Liver (tissue), 9 donors: Measurements from ENCODE around the gene GGCX. TPM values are rescaled to one million over a fixed set of nuclear protein-coding genes. Genes with fewer than 3 reads are reported as not detected.

Experiments used
- DNase-seq: peaks from one replicate; pipeline ENCODE4 v3.0.0-alpha.2; 2017; ENCODE audit warnings: low spot score
- H3K27ac ChIP-seq, 2 donors: one replicate each; pipeline ENCODE4 v1.7.0; 2013; ENCODE audit warnings: inconsistent platforms in 2 of 2, low read length in 2 of 2, control low read depth in 1 of 2, low read depth in 1 of 2, mild to moderate bottlenecking in 1 of 2
- H3K27me3 ChIP-seq, 4 donors: one replicate each; pipeline versions ENCODE4 v1.6.1 to v1.7.0; 2013; ENCODE audit warnings: low read length in 3 of 4, inconsistent platforms in 1 of 4, mild to moderate bottlenecking in 1 of 4, moderate library complexity in 1 of 4; ENCODE audit not compliant: control insufficient read depth in 4 of 4, insufficient read depth in 4 of 4
- H3K36me3 ChIP-seq, 4 donors: one replicate each; pipeline versions ENCODE4 v1.6.1 to v1.7.0; 2013; ENCODE audit warnings: low read length in 3 of 4, mild to moderate bottlenecking in 3 of 4, low read depth in 1 of 4, moderate library complexity in 1 of 4; ENCODE audit not compliant: control insufficient read depth in 4 of 4, insufficient read depth in 3 of 4
- H3K4me1 ChIP-seq, 4 donors: one replicate each; pipeline versions ENCODE4 v1.6.1 to v1.7.0; 2013; ENCODE audit warnings: low read length in 3 of 4, mild to moderate bottlenecking in 3 of 4, moderate library complexity in 1 of 4; ENCODE audit not compliant: control insufficient read depth in 4 of 4, insufficient read depth in 4 of 4
- H3K4me3 ChIP-seq, 3 donors: one replicate each; pipeline versions ENCODE4 v1.6.1 to v1.7.0; 2013; ENCODE audit warnings: low read length in 3 of 3, control low read depth in 1 of 3, low read depth in 1 of 3, mild to moderate bottlenecking in 1 of 3
- H3K9ac ChIP-seq, 2 donors: one replicate each; pipeline ENCODE4 v1.7.0; 2013; ENCODE audit warnings: low read length in 2 of 2, mild to moderate bottlenecking in 2 of 2, moderate library complexity in 2 of 2, control low read depth in 1 of 2, low read depth in 1 of 2
- H3K9me3 ChIP-seq, 4 donors: one replicate each; pipeline versions ENCODE4 v1.6.1 to v1.7.0; 2013; ENCODE audit warnings: low read length in 3 of 4; ENCODE audit not compliant: control insufficient read depth in 4 of 4
- ATF3 ChIP-seq: IDR thresholded peaks from 2 replicates; pipeline ENCODE4 v1.6.1; 2016; ENCODE audit warnings: antibody characterized with exemption
- EGR1 ChIP-seq, 2 donors: IDR thresholded peaks; 2 replicates each; pipeline ENCODE4 v1.6.1; 2016 to 2018; ENCODE audit warnings: antibody characterized with exemption in 2 of 2, low read depth in 2 of 2
- FOXA1 ChIP-seq: IDR thresholded peaks from 2 replicates; pipeline ENCODE4 v1.6.1; 2016; ENCODE audit warnings: antibody characterized with exemption
- HNF4A ChIP-seq, 2 donors: conservative IDR thresholded peaks; 2 replicates each; pipeline ENCODE4 v1.6.1; 2016; ENCODE audit warnings: antibody characterized with exemption in 2 of 2, mild to moderate bottlenecking in 2 of 2
- HNF4G ChIP-seq: IDR thresholded peaks from 2 replicates; pipeline ENCODE4 v1.6.1; 2016; ENCODE audit warnings: antibody characterized with exemption
- JUND ChIP-seq, 2 donors: IDR thresholded peaks; 2 replicates each; pipeline ENCODE4 v1.6.1; 2016; ENCODE audit warnings: antibody characterized with exemption in 2 of 2
- NR2F2 ChIP-seq: IDR thresholded peaks from 2 replicates; pipeline ENCODE4 v1.6.1; 2016; ENCODE audit warnings: antibody characterized with exemption
- RAD21 ChIP-seq, 2 donors: IDR thresholded peaks; 2 replicates each; pipeline ENCODE4 v1.6.1; 2016; ENCODE audit warnings: antibody characterized with exemption in 2 of 2, mild to moderate bottlenecking in 2 of 2
- REST ChIP-seq: IDR thresholded peaks from 2 replicates; pipeline ENCODE4 v1.6.1; 2016; ENCODE audit warnings: antibody characterized with exemption, mild to moderate bottlenecking
- RXRA ChIP-seq, 2 donors: IDR thresholded peaks; 2 replicates each; pipeline ENCODE4 v1.6.1; 2017 to 2018; ENCODE audit warnings: antibody characterized with exemption in 2 of 2, mild to moderate bottlenecking in 1 of 2
- SP1 ChIP-seq: IDR thresholded peaks from 2 replicates; pipeline ENCODE4 v1.6.1; 2018; ENCODE audit warnings: antibody characterized with exemption, mild to moderate bottlenecking
- TAF1 ChIP-seq: conservative IDR thresholded peaks from 2 replicates; pipeline ENCODE4 v1.6.1; 2016; ENCODE audit warnings: antibody characterized with exemption, mild to moderate bottlenecking
- YY1 ChIP-seq: IDR thresholded peaks from 2 replicates; pipeline ENCODE4 v1.6.1; 2016; ENCODE audit warnings: antibody characterized with exemption, mild to moderate bottlenecking
- ZBTB33 ChIP-seq: IDR thresholded peaks from 2 replicates; pipeline ENCODE4 v1.6.1; 2016; ENCODE audit warnings: antibody characterized with exemption
- WGBS: extraction: QIAGEN DNeasy Blood & Tissue Kit; methylation state at CpG from one replicate; pipeline ENCODE4 v1.1.7; 2013; 5-methylcytosine and 5-hydroxymethylcytosine counted together
- polyA plus RNA-seq, 2 donors: library from polyadenylated mRNA; stranded (reverse) in 1 of 2; unstranded in 1 of 2; fragments of 200-250 nt in 1 of 2; fragments of >200 nt in 1 of 2; fragmentation: Nextera tagmentation in 1 of 2; extraction: Ambion mirVana in 1 of 2; gene quantifications; one replicate each; pipeline versions ENCODE4 v1.2.1 to v1.2.3, GENCODE V29; 2013 to 2015
- total RNA-seq, 2 donors: library from RNA; depleted of rRNA; stranded (reverse); fragments of >200 nt; gene quantifications; one replicate each; pipeline ENCODE4 v1.2.3, GENCODE V29; 2014
- TF ChIP-seq, protein P1 (sequence below): IDR thresholded peaks from 2 replicates; pipeline ENCODE4 v1.6.1; 2016; ENCODE audit warnings: antibody characterized with exemption
- TF ChIP-seq, protein P2 (sequence below): fragments of 150-350 bp; IDR thresholded peaks from 2 replicates; pipeline ENCODE4 v1.5.1; 2017; ENCODE audit warnings: improper control_type of control experiment, low read depth, low read length; ENCODE audit not compliant: missing input control
- donor health status: healthy.
- donor health status: healthy.
- donor health status: healthy.
- donor health status: healthy.
- donor health status: healthy.

The GGCX gene
- total and polyA plus RNA-seq, 4 donors, result 67.3 to 189 (median 90.4) TPM

- TF ChIP-seq, protein P1, sequence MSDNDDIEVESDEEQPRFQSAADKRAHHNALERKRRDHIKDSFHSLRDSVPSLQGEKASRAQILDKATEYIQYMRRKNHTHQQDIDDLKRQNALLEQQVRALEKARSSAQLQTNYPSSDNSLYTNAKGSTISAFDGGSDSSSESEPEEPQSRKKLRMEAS, result no peak
- TF ChIP-seq SP1 (no peak), JUND (IDR thresholded peaks at IDR 0.05) (no peak), HNF4G (no peak), REST (no peak), HNF4A (conservative IDR thresholded peaks at IDR 0.05) (no peak), TAF1 (no peak), RXRA (IDR thresholded peaks at IDR 0.05) (no peak), RAD21 (IDR thresholded peaks at IDR 0.05) (no peak)
- Histone ChIP-seq H3K27ac (no peak overlapping the region), H3K27me3 (no peaks in the 10 kb centered on the region), H3K4me1 (peaks cover 0 to 3% (median 2%) of the 10 kb centered on the region in 4 donors), H3K9me3 (no peaks in the 10 kb centered on the region), H3K36me3 (no peaks in the 10 kb centered on the region), H3K9ac (no peak overlapping the region), H3K4me3 (no peak overlapping the region)
- DNase-seq, result no peak
- 96% methylated on average over 6 of the region's 6 CpGs for WGBS
Observed at GRCh38 chr2:85522090-85522647, 39.1 kb downstream of the GGCX start.

- WGBS, result 27% methylated on average over 8 of the region's 8 CpGs
- no peaks in the 10 kb centered on the region for H3K27me3 ChIP-seq
- H3K9ac ChIP-seq, result no peak overlapping the region
- H3K9me3 ChIP-seq, result no peaks in the 10 kb centered on the region
- TF ChIP-seq, protein P1, result peak; percentile 36
- TF ChIP-seq JUND (IDR thresholded peaks at IDR 0.05), result peak; percentile 58 to 75
- TF ChIP-seq HNF4A (conservative IDR thresholded peaks at IDR 0.05), result peak; percentile 87 to 88
- peak; percentile 36 to 39 for TF ChIP-seq RAD21 (IDR thresholded peaks at IDR 0.05)
- TF ChIP-seq SP1, result peak; percentile 61
- TF ChIP-seq ATF3, result peak; percentile 50
- TF ChIP-seq, protein P2, sequence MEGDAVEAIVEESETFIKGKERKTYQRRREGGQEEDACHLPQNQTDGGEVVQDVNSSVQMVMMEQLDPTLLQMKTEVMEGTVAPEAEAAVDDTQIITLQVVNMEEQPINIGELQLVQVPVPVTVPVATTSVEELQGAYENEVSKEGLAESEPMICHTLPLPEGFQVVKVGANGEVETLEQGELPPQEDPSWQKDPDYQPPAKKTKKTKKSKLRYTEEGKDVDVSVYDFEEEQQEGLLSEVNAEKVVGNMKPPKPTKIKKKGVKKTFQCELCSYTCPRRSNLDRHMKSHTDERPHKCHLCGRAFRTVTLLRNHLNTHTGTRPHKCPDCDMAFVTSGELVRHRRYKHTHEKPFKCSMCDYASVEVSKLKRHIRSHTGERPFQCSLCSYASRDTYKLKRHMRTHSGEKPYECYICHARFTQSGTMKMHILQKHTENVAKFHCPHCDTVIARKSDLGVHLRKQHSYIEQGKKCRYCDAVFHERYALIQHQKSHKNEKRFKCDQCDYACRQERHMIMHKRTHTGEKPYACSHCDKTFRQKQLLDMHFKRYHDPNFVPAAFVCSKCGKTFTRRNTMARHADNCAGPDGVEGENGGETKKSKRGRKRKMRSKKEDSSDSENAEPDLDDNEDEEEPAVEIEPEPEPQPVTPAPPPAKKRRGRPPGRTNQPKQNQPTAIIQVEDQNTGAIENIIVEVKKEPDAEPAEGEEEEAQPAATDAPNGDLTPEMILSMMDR, result no peak
- TF ChIP-seq YY1, result no peak
- TF ChIP-seq NR2F2, result no peak
- peak in 1 of 2 donors; percentile 14 for TF ChIP-seq EGR1 (IDR thresholded peaks at IDR 0.05; ENCODE audit: low read depth in 2 of 2)
- TF ChIP-seq ZBTB33, result no peak
- peak; percentile 34 to 60 for TF ChIP-seq RXRA (IDR thresholded peaks at IDR 0.05)
- peak; percentile 21 for TF ChIP-seq FOXA1
- TF ChIP-seq HNF4G, result peak; percentile 76
- H3K4me1 ChIP-seq, result peaks cover 0 to 13% (median 7%) of the 10 kb centered on the region in 4 donors
- no peaks in the 10 kb centered on the region for H3K36me3 ChIP-seq
- no peak overlapping the region for H3K27ac ChIP-seq
- H3K4me3 ChIP-seq, result no peak overlapping the region
- DNase-seq, result no peak
Observed at GRCh38 chr2:85516653-85517389, 44.5 kb downstream of the GGCX start.
